ENCODE results near the gene IER5L.
"Not testable (repeated sequence)": the region's sequence is repeated elsewhere in the genome, so short reads cannot be mapped to it uniquely, and the experiment has no call there.

Gene IER5L

GRCh38 chr9:129140397-129141065 is 37.5 kb downstream of the IER5L start:
- FAIRE-seq (no peak), DNase-seq (ENCODE audit: low spot score) (peak; percentile 64)

GRCh38 chr9:129139993-129140396 is 38.1 kb downstream of the IER5L start:
- DNase-seq (ENCODE audit: low spot score): peak; percentile 99
- FAIRE-seq: peak; percentile 90

- DNase-seq (ENCODE audit: low spot score) (peak; percentile 80), FAIRE-seq (peak; percentile 79)
Measured at GRCh38 chr9:129139233-129139992, 38.6 kb downstream of the IER5L start.

GRCh38 chr9:129138476-129139232 is 39.4 kb downstream of the IER5L start:
- DNase-seq (ENCODE audit: low spot score): peak; percentile 35

GRCh38 chr9:129138144-129138462 is 40.0 kb downstream of the IER5L start:
- DNase-seq (ENCODE audit: low spot score) (no peak), FAIRE-seq (no peak)

More at GRCh38 chr9:129138476-129139232, 39.4 kb downstream of the IER5L start:
- FAIRE-seq: no peak

GRCh38 chr9:129137292-129138143 is 40.5 kb downstream of the IER5L start:
- no peak for DNase-seq (ENCODE audit: low spot score)
- no peak for FAIRE-seq

GRCh38 chr9:129136446-129137035 is 41.5 kb downstream of the IER5L start:
- FAIRE-seq (no peak), DNase-seq (ENCODE audit: low spot score) (no peak)

- FAIRE-seq (no peak), DNase-seq (ENCODE audit: low spot score) (no peak)
Measured at GRCh38 chr9:129135476-129135875, 42.6 kb downstream of the IER5L start.

GRCh38 chr9:129133082-129133481 is 45.0 kb downstream of the IER5L start:
- DNase-seq (ENCODE audit: low spot score): no peak
- FAIRE-seq: no peak

GRCh38 chr9:129131300-129132145 is 46.5 kb downstream of the IER5L start:
- peak; percentile 49 for DNase-seq (ENCODE audit: low spot score)
- no peak for FAIRE-seq

- DNase-seq (ENCODE audit: low spot score): no peak
- FAIRE-seq: no peak
Measured at GRCh38 chr9:129130791-129131190, 47.3 kb downstream of the IER5L start.

- not testable (repeated sequence) for FAIRE-seq; DNase-seq (ENCODE audit: low spot score)
Measured at GRCh38 chr9:129130271-129130670, 47.8 kb downstream of the IER5L start.

- FAIRE-seq: no peak
Measured at GRCh38 chr9:129128689-129129088, 49.4 kb downstream of the IER5L start.

GRCh38 chr9:129126749-129127618 is 51.1 kb downstream of the IER5L start:
- FAIRE-seq (no peak), DNase-seq (ENCODE audit: low spot score) (no peak)

More at GRCh38 chr9:129128689-129129088, 49.4 kb downstream of the IER5L start:
- no peak for DNase-seq (ENCODE audit: low spot score)
